Body of pancreas (tissue), 4 donors: ENCODE measurements around the gene TSPYL2. TPM values are rescaled to one million over a fixed set of nuclear protein-coding genes. Genes with fewer than 3 reads are reported as not detected.
A peak's percentile ranks its signal among the peaks of the same experiment; 100 is the strongest.

ENCODE experiments used
- ATAC-seq: fragments of 150-250 bp; one replicate; pipeline ENCODE4 v1.9.1; 2016
- DNase-seq, 4 donors: peaks; one replicate each; pipeline ENCODE4 v3.0.0-alpha.2; 2019
- H3K27ac ChIP-seq, 4 donors: fragments of 200-600 bp; sonication (generic); 1 replicate in 3 of 4; 2 replicates in 1 of 4; pipeline versions ENCODE4 v1.5.1 to v1.6.1; 2016 to 2019; ENCODE audit warnings: mild to moderate bottlenecking in 1 of 4, mixed read lengths in 1 of 4, moderate library complexity in 1 of 4
- H3K27me3 ChIP-seq, 2 donors: fragments of 200-600 bp; sonication (generic); one replicate each; pipeline ENCODE4 v1.6.0; 2016; ENCODE audit warnings: mild to moderate bottlenecking in 1 of 2
- H3K36me3 ChIP-seq, 2 donors: fragments of 200-600 bp; sonication (generic); replicated peaks in 1 of 2; 2 replicates each; pipeline ENCODE4 v1.5.1; 2016; ENCODE audit warnings: low read depth in 2 of 2; ENCODE audit not compliant: insufficient read depth in 1 of 2
- H3K4me1 ChIP-seq: fragments of 200-600 bp; sonication (generic); one replicate; pipeline ENCODE4 v1.6.0; 2016
- H3K4me3 ChIP-seq, 2 donors: fragments of 200-600 bp; sonication (generic); 1 replicate in 1 of 2; 2 replicates in 1 of 2; pipeline ENCODE4 v1.5.1; 2016 to 2019
- H3K9me3 ChIP-seq, 3 donors: fragments of 200-600 bp; sonication (generic); 1 replicate in 2 of 3; 2 replicates in 1 of 3; pipeline ENCODE4 v1.5.1; 2016
- CTCF ChIP-seq, 7 experiments: fragments of 450-650 bp in 4 of 7; fragments of 200-600 bp in 3 of 7; sonication (generic) in 3 of 7; IDR thresholded peaks; one replicate each; pipeline ENCODE4 v1.5.1; 2016 to 2019; ENCODE audit warnings: antibody characterized with exemption in 7 of 7
- POLR2A ChIP-seq, 3 donors: fragments of 450-650 bp; IDR thresholded peaks; one replicate each; pipeline ENCODE4 v1.6.1; 2016; ENCODE audit warnings: antibody characterized with exemption in 3 of 3, mild to moderate bottlenecking in 2 of 3
- WGBS, 2 donors: methylation state at CpG; one replicate each; pipeline ENCODE4 v1.1.5; 2017; 5-methylcytosine and 5-hydroxymethylcytosine counted together
- intact Hi-C: fragments of 100-400 bp; cut with DNase I; formaldehyde crosslinking; loops from one replicate; pipeline ENCODE4 v1.15.1; 2023
- total RNA-seq, 2 donors: library from RNA; depleted of rRNA; stranded (reverse); fragments of >200 nt; gene quantifications; one replicate each; pipeline ENCODE4 v1.1.0, GENCODE V29; 2016

Gene TSPYL2
- total RNA-seq = 10 to 100 TPM; 28.3 to 40.5 TPM

GRCh38 chrX:53081925-53082772 is at the start of gene TSPYL2:
TSPYL2 (plus strand) TSS chrX:53082367; CDS start chrX:53082499, 132 bp downstream.
- no peaks in the 10 kb centered on the region for H3K27me3 ChIP-seq
- intact Hi-C loops = no loop called here
- TF ChIP-seq CTCF (IDR thresholded peaks at IDR 0.05) (no peak), POLR2A (IDR thresholded peaks at IDR 0.05) (peak; percentile 99)
- WGBS, 2 donors = 0 to 2% methylated on average over 10 to 23 of the region's 86 CpGs
- DNase-seq (peak; percentile 94 to 95 (median 95)), ATAC-seq (peak; percentile 93)
- H3K4me1 ChIP-seq = peaks cover 33% of the 10 kb centered on the region
- peak within 1 kb of the TSS; percentile 70 to 90 (median 84) for H3K27ac ChIP-seq
- peak within 1 kb of the TSS; percentile 36 to 37 for H3K4me3 ChIP-seq
- H3K9me3 ChIP-seq = no peaks in the 10 kb centered on the region
- H3K36me3 ChIP-seq = no peaks in the 10 kb centered on the region

- DNase-seq = no peak
- Histone ChIP-seq H3K36me3 (no peaks in the 10 kb centered on the region), H3K27ac (no peak overlapping the region), H3K9me3 (no peaks in the 10 kb centered on the region), H3K4me3 (no peak overlapping the region), H3K27me3 (no peaks in the 10 kb centered on the region), H3K4me1 (no peaks in the 10 kb centered on the region)
- WGBS, 2 donors = 35 to 46% methylated on average over 5 of the region's 5 CpGs
- ATAC-seq = no peak
- intact Hi-C loops = no loop called here
- TF ChIP-seq POLR2A (IDR thresholded peaks at IDR 0.05) (no peak), CTCF (IDR thresholded peaks at IDR 0.05) (no peak)
Measured at GRCh38 chrX:53036149-53036548, 46.0 kb upstream of the TSPYL2 start.

- Histone ChIP-seq H3K27me3 (no peaks in the 10 kb centered on the region), H3K9me3 (no peaks in the 10 kb centered on the region), H3K27ac (no peak overlapping the region), H3K36me3 (no peaks in the 10 kb centered on the region), H3K4me1 (no peaks in the 10 kb centered on the region), H3K4me3 (no peak overlapping the region)
- intact Hi-C loops = no loop called here
- DNase-seq (no peak), ATAC-seq (no peak)
- TF ChIP-seq POLR2A (IDR thresholded peaks at IDR 0.05) = no peak
- no peak for TF ChIP-seq CTCF (IDR thresholded peaks at IDR 0.05)
- 49 to 55% methylated on average over 4 of the region's 4 CpGs for WGBS, 2 donors
Measured at GRCh38 chrX:53039236-53039635, 42.9 kb upstream of the TSPYL2 start.

GRCh38 chrX:53044995-53045394 is 37.2 kb upstream of the TSPYL2 start:
- no peak overlapping the region for H3K27ac ChIP-seq
- intact Hi-C loops = no loop called here
- H3K36me3 ChIP-seq = no peaks in the 10 kb centered on the region
- no peak for TF ChIP-seq POLR2A (IDR thresholded peaks at IDR 0.05)
- no peak for TF ChIP-seq CTCF (IDR thresholded peaks at IDR 0.05)
- H3K4me3 ChIP-seq = no peak overlapping the region
- ATAC-seq (no peak), DNase-seq (no peak)
- no peaks in the 10 kb centered on the region for H3K4me1 ChIP-seq
- peaks cover 0 to 2% (median 0%) of the 10 kb centered on the region in 3 donors for H3K9me3 ChIP-seq
- no peaks in the 10 kb centered on the region for H3K27me3 ChIP-seq
- WGBS, 2 donors = 60 to 70% methylated on average over 5 of the region's 5 CpGs

- intact Hi-C loops = no loop called here
- Histone ChIP-seq H3K27me3 (no peaks in the 10 kb centered on the region), H3K27ac (no peak overlapping the region), H3K9me3 (peaks cover 0 to 2% (median 0%) of the 10 kb centered on the region in 3 donors), H3K4me3 (no peak overlapping the region), H3K4me1 (no peaks in the 10 kb centered on the region), H3K36me3 (no peaks in the 10 kb centered on the region)
- TF ChIP-seq CTCF (IDR thresholded peaks at IDR 0.05) = no peak
- no peak for TF ChIP-seq POLR2A (IDR thresholded peaks at IDR 0.05)
- 72 to 86% methylated on average over 6 of the region's 6 CpGs for WGBS, 2 donors
- DNase-seq (no peak), ATAC-seq (no peak)
Measured at GRCh38 chrX:53047228-53047627, 34.9 kb upstream of the TSPYL2 start.
